Neural cell (in vitro differentiated cells): Measurements from ENCODE around the gene C1orf35.

Source experiments
- CTCF ChIP-seq: fragments of 450-650 bp; IDR thresholded peaks from 2 replicates; pipeline ENCODE4 v1.5.1; 2014; ENCODE audit warnings: antibody characterized with exemption, mild to moderate bottlenecking, moderate library complexity; ENCODE audit not compliant: poor library complexity, severe bottlenecking
- POLR2AphosphoS5 ChIP-seq: IDR thresholded peaks from 2 replicates; pipeline ENCODE4 v1.6.1; 2012
- RAD21 ChIP-seq: fragments of 450-650 bp; conservative IDR thresholded peaks from 2 replicates; pipeline ENCODE4 v1.6.1; 2014; ENCODE audit warnings: antibody characterized with exemption, mild to moderate bottlenecking, moderate library complexity

GRCh38 chr1:228117335-228117734 is 14.2 kb upstream of the C1orf35 start:
- TF ChIP-seq CTCF: no peak
- TF ChIP-seq RAD21: no peak
- TF ChIP-seq POLR2AphosphoS5: no peak
